Left renal cortex interstitium (tissue), 4 donors: ENCODE measurements around the gene KCTD16. TPM values are rescaled to one million over a fixed set of nuclear protein-coding genes. Genes with fewer than 3 reads are reported as not detected.

Experiments used
- DNase-seq, 4 donors: peaks; one replicate each; pipeline ENCODE4 v3.0.0-alpha.2; 2013; ENCODE audit warnings: low read depth in 4 of 4, low spot score in 2 of 4, missing footprints in 1 of 4
- polyA plus RNA-seq, 4 donors: library from polyadenylated mRNA; unstranded; fragments of 120-200 nt; gene quantifications; one replicate each; pipeline ENCODE4 v1.2.1, GENCODE V29; 2013; ENCODE audit not compliant: insufficient read length in 4 of 4

KCTD16 gene
- polyA plus RNA-seq, 4 donors, result 2.1 to 2.5 (median 2.2) TPM

GRCh38 chr5:144206141-144206540, 35.5 kb downstream of the KCTD16 start:
- no peak for DNase-seq

- no peak for DNase-seq
Observed at GRCh38 chr5:144207875-144208444, 37.3 kb downstream of the KCTD16 start.

GRCh38 chr5:144209361-144209760, 38.7 kb downstream of the KCTD16 start:
- DNase-seq, result no peak

- no peak for DNase-seq
Observed at GRCh38 chr5:144210655-144211054, 40.0 kb downstream of the KCTD16 start.

GRCh38 chr5:144219869-144220268, 49.2 kb downstream of the KCTD16 start:
- no peak for DNase-seq

- DNase-seq, result no peak
Observed at GRCh38 chr5:144227363-144227999, 56.8 kb downstream of the KCTD16 start.

GRCh38 chr5:144230806-144231205, 60.1 kb downstream of the KCTD16 start:
- DNase-seq, result no peak

- no peak for DNase-seq
Observed at GRCh38 chr5:144232285-144232684, 61.6 kb downstream of the KCTD16 start.

GRCh38 chr5:144236499-144236898, 65.8 kb downstream of the KCTD16 start:
- no peak for DNase-seq

- DNase-seq, result no peak
Observed at GRCh38 chr5:144237851-144238250, 67.2 kb downstream of the KCTD16 start.

GRCh38 chr5:144247131-144247530, 76.5 kb downstream of the KCTD16 start:
- no peak for DNase-seq

- DNase-seq, result no peak
Observed at GRCh38 chr5:144248015-144248414, 77.3 kb downstream of the KCTD16 start.

GRCh38 chr5:144249755-144250464, 79.2 kb downstream of the KCTD16 start:
- DNase-seq, result no peak

- DNase-seq, result no peak
Observed at GRCh38 chr5:144254552-144254951, 83.9 kb downstream of the KCTD16 start.

GRCh38 chr5:144260121-144260520, 89.4 kb downstream of the KCTD16 start:
- no peak for DNase-seq

GRCh38 chr5:144265643-144266247, 95.1 kb downstream of the KCTD16 start:
- DNase-seq, result no peak

GRCh38 chr5:144267961-144268513, 97.4 kb downstream of the KCTD16 start:
- DNase-seq, result no peak

- DNase-seq, result no peak
Observed at GRCh38 chr5:144273232-144274027, 102.8 kb downstream of the KCTD16 start.

GRCh38 chr5:144275329-144275728, 104.7 kb downstream of the KCTD16 start:
- no peak for DNase-seq

GRCh38 chr5:144276034-144276822, 105.6 kb downstream of the KCTD16 start:
- no peak for DNase-seq
